GM23248 (cell line): Measurements from ENCODE around the gene PTK7. TPM values are rescaled to one million over a fixed set of nuclear protein-coding genes. Genes with fewer than 3 reads are reported as not detected.

Source experiments
- DNase-seq: peaks from one replicate; pipeline ENCODE4 v3.0.0-alpha.2; 2015
- H2AFZ ChIP-seq: fragments of 200-600 bp; sonication (generic); 2 replicates; pipeline ENCODE4 v1.6.1; 2016; ENCODE audit warnings: antibody characterized with exemption
- H3F3A ChIP-seq: fragments of 200-600 bp; sonication (generic); 2 replicates; pipeline ENCODE4 v1.6.1; 2016; ENCODE audit warnings: mild to moderate bottlenecking, antibody characterized with exemption, mixed run types; ENCODE audit not compliant: insufficient read depth
- H3K27ac ChIP-seq: fragments of 200-600 bp; sonication (generic); 2 replicates; pipeline ENCODE4 v1.5.1; 2016; ENCODE audit warnings: mild to moderate bottlenecking
- H3K27me3 ChIP-seq: fragments of 200-600 bp; sonication (generic); replicated peaks from 2 replicates; pipeline ENCODE4 v1.6.1; 2016; ENCODE audit warnings: mild to moderate bottlenecking; ENCODE audit not compliant: insufficient read depth
- H3K36me3 ChIP-seq: fragments of 200-600 bp; sonication (generic); 2 replicates; pipeline ENCODE4 v1.6.1; 2016; ENCODE audit warnings: low read depth, mild to moderate bottlenecking
- H3K4me1 ChIP-seq: fragments of 200-600 bp; sonication (generic); 2 replicates; pipeline ENCODE4 v1.6.1; 2016; ENCODE audit warnings: mild to moderate bottlenecking; ENCODE audit not compliant: insufficient read depth
- H3K4me2 ChIP-seq: fragments of 200-600 bp; sonication (generic); one replicate; pipeline ENCODE4 v1.6.1; 2016; ENCODE audit warnings: mild to moderate bottlenecking; ENCODE audit not compliant: unreplicated experiment
- H3K4me3 ChIP-seq: fragments of 200-600 bp; sonication (generic); 2 replicates; pipeline ENCODE4 v1.5.1; 2016; ENCODE audit warnings: mild to moderate bottlenecking
- H3K79me2 ChIP-seq: fragments of 200-600 bp; sonication (generic); 2 replicates; pipeline ENCODE4 v1.6.1; 2016; ENCODE audit warnings: mild to moderate bottlenecking; ENCODE audit not compliant: insufficient read depth
- H3K9ac ChIP-seq: fragments of 200-600 bp; sonication (generic); 2 replicates; pipeline ENCODE4 v1.6.1; 2016; ENCODE audit warnings: mild to moderate bottlenecking
- H3K9me2 ChIP-seq: fragments of 200-600 bp; sonication (generic); 2 replicates; pipeline ENCODE4 v1.6.1; 2016; ENCODE audit warnings: mixed run types, mild to moderate bottlenecking, moderate library complexity; ENCODE audit not compliant: insufficient read depth
- H3K9me3 ChIP-seq: fragments of 200-600 bp; sonication (generic); one replicate; pipeline ENCODE4 v1.6.1; 2017; ENCODE audit warnings: low read depth
- H4K20me1 ChIP-seq: fragments of 200-600 bp; sonication (generic); 2 replicates; pipeline ENCODE4 v1.6.0; 2016; ENCODE audit not compliant: insufficient read depth
- EZH2 ChIP-seq: fragments of 200-600 bp; sonication (generic); IDR thresholded peaks from 2 replicates; pipeline ENCODE4 v1.6.1; 2018; ENCODE audit warnings: antibody characterized with exemption, mild to moderate bottlenecking; ENCODE audit not compliant: insufficient read depth, poor library complexity, severe bottlenecking
- EZH2phosphoT487 ChIP-seq: fragments of 200-600 bp; sonication (generic); IDR thresholded peaks from 2 replicates; pipeline ENCODE4 v1.6.1; 2018; ENCODE audit warnings: antibody characterized with exemption, moderate library complexity, mild to moderate bottlenecking, low read depth; ENCODE audit not compliant: insufficient read depth
- WGBS, 2 experiments: methylation state at CpG; one replicate each; pipeline ENCODE4 v1.1.6; 2015 to 2017; ENCODE audit warnings: low lambda C conversion rate in 2 of 2, low coverage in 1 of 2; ENCODE audit errors: missing lambda C conversion rate in 2 of 2; 5-methylcytosine and 5-hydroxymethylcytosine counted together
- in situ Hi-C: fragments of 300-500 bp; cut with MboI; formaldehyde crosslinking; loops from 2 replicates; pipeline ENCODE4 v1.15.0; 2020
- polyA plus RNA-seq: library from polyadenylated mRNA; unstranded; fragments of >200 nt; fragmentation: Nextera tagmentation; extraction: Ambion mirVana; gene quantifications from 2 replicates; pipeline ENCODE4 v1.2.1, GENCODE V29; 2016
- total RNA-seq: library from RNA; depleted of rRNA; stranded (reverse); fragments of >200 nt; shearing (Covaris generic); gene quantifications from 2 replicates; pipeline ENCODE4 v1.2.3, GENCODE V29; 2014

Gene PTK7
- total and polyA plus RNA-seq, 2 experiments from 2014 or later: 110 to 146 TPM

DNA sequence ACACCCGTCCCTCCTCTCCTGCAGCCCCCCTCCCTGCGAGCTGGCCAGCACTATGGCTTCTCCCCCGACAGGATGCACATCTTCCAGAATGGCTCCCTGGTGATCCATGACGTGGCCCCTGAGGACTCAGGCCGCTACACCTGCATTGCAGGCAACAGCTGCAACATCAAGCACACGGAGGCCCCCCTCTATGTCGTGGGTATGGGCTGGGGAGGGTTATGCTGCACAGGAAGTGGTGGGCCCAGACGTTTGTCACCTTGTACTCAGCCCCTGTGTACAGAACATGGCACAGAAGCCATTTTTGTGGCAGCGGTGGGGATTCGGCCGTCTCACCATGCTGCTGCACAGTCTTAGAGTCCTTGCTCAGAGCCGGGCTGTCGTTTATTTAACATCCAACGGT, 66.0 kb downstream of the PTK7 start:
- Histone ChIP-seq H3K4me3 (no peak overlapping the region), H3K27me3 (no peaks in the 10 kb centered on the region), H3K36me3 (0 out of 2 replicates have a peak, but pooled peaks cover 3% of the 10 kb centered on the region), H3K9me3 (no peaks in the 10 kb centered on the region), H4K20me1 (no peaks in the 10 kb centered on the region), H3K4me1 (no peaks in the 10 kb centered on the region), H3K9ac (no peak overlapping the region), H2AFZ (no peak overlapping the region), H3K79me2 (no peaks in the 10 kb centered on the region), H3K27ac (no peak overlapping the region), H3K4me2 (no peak overlapping the region), H3F3A (peaks cover 12% of the 10 kb centered on the region), H3K9me2 (no peaks in the 10 kb centered on the region)
- no peak for DNase-seq
- in situ Hi-C loops: loop anchor here (10.0 kb wide), 1 partner anchor 237 kb away; no protein-coding TSS in a partner anchor
- TF ChIP-seq EZH2phosphoT487 (no peak), EZH2 (no peak)
- WGBS, 2 experiments: 69 to 72% methylated on average over 14 of the region's 14 CpGs

DNA sequence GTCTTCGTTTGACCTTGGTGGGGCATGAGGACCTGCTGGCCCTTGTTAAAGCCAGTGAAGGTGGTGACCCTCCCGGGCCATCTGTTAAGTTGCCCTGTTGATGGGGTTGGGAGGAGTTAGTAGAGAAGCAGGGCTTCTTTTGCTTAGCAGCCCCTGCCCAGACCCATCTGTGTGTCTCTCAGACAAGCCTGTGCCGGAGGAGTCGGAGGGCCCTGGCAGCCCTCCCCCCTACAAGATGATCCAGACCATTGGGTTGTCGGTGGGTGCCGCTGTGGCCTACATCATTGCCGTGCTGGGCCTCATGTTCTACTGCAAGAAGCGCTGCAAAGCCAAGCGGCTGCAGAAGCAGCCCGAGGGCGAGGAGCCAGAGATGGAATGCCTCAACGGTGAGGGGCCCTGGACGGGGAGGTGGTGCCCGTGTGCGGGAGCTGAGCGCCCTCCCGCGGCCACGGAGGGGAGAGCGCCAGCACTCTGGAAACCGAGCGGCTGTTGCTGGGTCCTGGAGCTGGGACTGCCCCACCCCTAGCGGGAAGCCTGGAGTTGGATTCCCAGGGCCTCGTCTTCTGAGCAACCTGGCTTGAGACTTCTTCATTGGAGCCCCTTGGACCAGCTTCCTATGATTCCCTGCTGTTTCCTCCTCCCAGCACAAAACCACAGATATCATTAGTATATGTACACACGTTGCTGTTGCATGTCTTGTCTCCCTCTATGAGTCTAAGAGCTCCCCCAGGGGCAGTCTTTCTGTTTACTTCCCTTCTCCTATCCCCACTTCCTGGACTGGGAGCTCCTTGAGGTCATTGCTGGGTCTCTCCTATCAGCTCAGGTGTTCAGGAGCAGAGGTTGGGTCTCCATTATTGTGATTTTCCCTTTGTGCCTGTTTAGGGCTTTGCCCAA, 67.4 kb downstream of the PTK7 start:
- Histone ChIP-seq H3K9me3 (no peaks in the 10 kb centered on the region), H3K4me3 (no peak overlapping the region), H3K4me2 (no peak overlapping the region), H3K79me2 (no peaks in the 10 kb centered on the region), H4K20me1 (no peaks in the 10 kb centered on the region), H3K27ac (peak overlapping the region; percentile 22), H3K9ac (peak overlapping the region; percentile 41; the same call in 1 of the 2 replicates), H3K36me3 (0 out of 2 replicates have a peak, but pooled peaks cover 3% of the 10 kb centered on the region), H3K27me3 (no peaks in the 10 kb centered on the region), H3F3A (peaks cover 15% of the 10 kb centered on the region), H3K9me2 (no peaks in the 10 kb centered on the region), H3K4me1 (no peaks in the 10 kb centered on the region), H2AFZ (peak overlapping the region; percentile 55; the same call in 1 of the 2 replicates)
- in situ Hi-C loops: loop anchor here (10.0 kb wide), 1 partner anchor 239 kb away; no protein-coding TSS in a partner anchor
- WGBS, 2 experiments: 18 to 19% methylated on average over 21 to 25 of the region's 25 CpGs
- no peak for TF ChIP-seq EZH2phosphoT487
- peak; percentile 96 for DNase-seq

DNA sequence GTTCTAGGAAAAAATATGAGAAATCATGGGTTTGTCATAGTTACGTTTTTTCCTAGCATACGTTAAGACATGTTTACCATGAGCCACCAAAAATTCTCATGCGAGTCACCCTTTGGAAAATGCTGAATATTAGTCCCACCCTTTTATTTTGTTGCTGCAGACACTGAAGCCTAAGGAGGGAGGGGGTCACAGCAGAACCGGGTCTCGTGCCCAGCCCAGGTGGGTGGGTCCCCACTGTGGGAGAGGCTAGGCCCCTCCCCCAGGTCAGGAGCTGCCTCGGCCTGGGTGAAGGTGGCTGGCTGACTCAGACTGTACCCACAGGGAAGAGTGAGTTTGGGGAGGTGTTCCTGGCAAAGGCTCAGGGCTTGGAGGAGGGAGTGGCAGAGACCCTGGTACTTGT, 68.8 kb downstream of the PTK7 start:
- Histone ChIP-seq H3K9ac (no peak overlapping the region), H3K27ac (no peak overlapping the region), H3F3A (peaks cover 27% of the 10 kb centered on the region), H3K27me3 (no peaks in the 10 kb centered on the region), H3K9me3 (no peaks in the 10 kb centered on the region), H3K4me1 (peaks cover 9% of the 10 kb centered on the region), H2AFZ (no peak overlapping the region), H3K36me3 (0 out of 2 replicates have a peak, but pooled peaks cover 3% of the 10 kb centered on the region), H3K4me3 (no peak overlapping the region), H4K20me1 (no peaks in the 10 kb centered on the region), H3K4me2 (no peak overlapping the region), H3K9me2 (no peaks in the 10 kb centered on the region), H3K79me2 (no peaks in the 10 kb centered on the region)
- 69 to 77% methylated on average over 6 of the region's 6 CpGs for WGBS, 2 experiments
- in situ Hi-C loops: loop anchor here (10.0 kb wide), 1 partner anchor 240 kb away; no protein-coding TSS in a partner anchor
- no peak for DNase-seq
- TF ChIP-seq EZH2 (no peak), EZH2phosphoT487 (no peak)

DNA sequence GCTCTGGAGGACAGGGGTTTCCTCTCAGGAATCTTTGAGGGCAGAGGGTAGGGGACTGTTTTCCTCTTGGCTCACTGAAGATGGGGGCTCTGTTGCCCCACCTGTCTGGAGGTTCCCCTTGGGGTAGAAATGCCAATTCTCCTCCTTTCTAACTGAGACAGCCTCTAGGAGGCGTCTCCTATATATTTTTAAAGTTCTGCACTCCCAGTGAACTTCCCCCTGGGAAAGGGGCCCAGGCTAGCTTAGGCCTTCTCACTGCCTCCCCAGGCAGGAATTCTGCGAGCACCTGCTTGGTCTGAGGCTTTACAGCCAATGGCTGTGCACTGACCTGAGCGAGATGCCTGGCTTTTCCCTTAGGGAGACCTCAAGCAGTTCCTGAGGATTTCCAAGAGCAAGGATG, 70.1 kb downstream of the PTK7 start:
- H3K36me3 ChIP-seq: 0 out of 2 replicates have a peak, but pooled peaks cover 3% of the 10 kb centered on the region
- no peak overlapping the region for H2AFZ ChIP-seq
- H3K9ac ChIP-seq: no peak overlapping the region
- no peaks in the 10 kb centered on the region for H3K79me2 ChIP-seq
- no peak for DNase-seq
- no peaks in the 10 kb centered on the region for H4K20me1 ChIP-seq
- TF ChIP-seq EZH2: no peak
- no peak for TF ChIP-seq EZH2phosphoT487
- no peaks in the 10 kb centered on the region for H3K9me2 ChIP-seq
- H3K27me3 ChIP-seq: no peaks in the 10 kb centered on the region
- WGBS, 2 experiments: 98 to 100% methylated on average over 3 of the region's 3 CpGs
- H3K9me3 ChIP-seq: no peaks in the 10 kb centered on the region
- no peak overlapping the region for H3K4me3 ChIP-seq
- no peak overlapping the region for H3K27ac ChIP-seq
- peaks cover 28% of the 10 kb centered on the region for H3F3A ChIP-seq
- H3K4me1 ChIP-seq: peaks cover 9% of the 10 kb centered on the region
- H3K4me2 ChIP-seq: no peak overlapping the region
- in situ Hi-C loops: loop anchor here (10.0 kb wide), 1 partner anchor 241 kb away; no protein-coding TSS in a partner anchor
